HCT116 (cell line): Measurements from ENCODE around the gene FAM181A. TPM values are rescaled to one million over a fixed set of nuclear protein-coding genes. Genes with fewer than 3 reads are reported as not detected.

ENCODE experiments used
- ATAC-seq: fragments of 200-7000 bp; cut with Tn5 transposase; 2 replicates; pipeline ENCODE4 v1.9.1; 2020; ENCODE audit warnings: mild to moderate bottlenecking, moderate library complexity
- BruUV-seq: library from RNA; stranded (reverse); fragments of 400-500 nt; replicated peaks from 2 replicates; lab custom pipeline; 2021; lab: Mats Ljungman, UMichigan
- CTCF ChIA-PET: fragments of 300-600 bp; sonication (Branson Sonifier 250); formaldehyde crosslinking; loops from one replicate; lab custom pipeline; 2021; ENCODE audit warnings: antibody characterized with exemption; lab: Charles Lee
- POLR2A ChIA-PET: fragments of 300-600, 350-600 bp; sonication (Branson Sonifier 250); formaldehyde crosslinking; loops from one replicate; lab custom pipeline; 2021; ENCODE audit warnings: antibody characterized with exemption; lab: Charles Lee
- RAD21 ChIA-PET, 2 experiments: fragments of 300-600 bp; sonication (Branson Sonifier 250); formaldehyde crosslinking; loops; one replicate each; lab custom pipeline; 2023; ENCODE audit warnings: low total read pairs in 2 of 2; ENCODE audit not compliant: uncharacterized antibody in 2 of 2, unreplicated experiment in 2 of 2, low non-redundant PET in 1 of 2; lab: Charles Lee
- DNase-seq: peaks from one replicate; pipeline ENCODE4 v3.0.0-alpha.2; 2010; ENCODE audit warnings: low read depth, low spot score
- H2AFZ ChIP-seq: fragments of 200-600 bp; shearing (Covaris generic), sonication (generic); 2 replicates; pipeline ENCODE4 v1.6.1; 2017; ENCODE audit warnings: low read depth, mixed run types, mixed read lengths, antibody characterized with exemption, low read length; ENCODE audit not compliant: poor library complexity, severe bottlenecking
- H3K27ac ChIP-seq: 2 replicates; pipeline ENCODE4 v1.5.1; 2012; ENCODE audit warnings: low read depth, low read length
- H3K27me3 ChIP-seq: fragments of 200-600 bp; sonication (generic); 2 replicates; pipeline ENCODE4 v1.6.1; 2016; ENCODE audit warnings: mixed run types, low read length, mixed read lengths; ENCODE audit not compliant: insufficient read depth
- H3K36me3 ChIP-seq, 2 experiments: fragments of 200-500 bp in 1 of 2; fragments of 200-600 bp in 1 of 2; sonication (Bioruptor generic) in 1 of 2; sonication (generic) in 1 of 2; 2 replicates each; pipeline versions ENCODE4 v1.5.1 to v1.6.1; 2014 to 2016; ENCODE audit warnings: low read length in 2 of 2, inconsistent platforms in 1 of 2, mixed read lengths in 1 of 2, mixed run types in 1 of 2; ENCODE audit not compliant: insufficient read depth in 2 of 2, control insufficient read depth in 1 of 2
- H3K4me1 ChIP-seq, 2 experiments: fragments of 200-600 bp in 1 of 2; sonication (generic) in 1 of 2; 2 replicates each; pipeline versions ENCODE4 v1.5.1 to v1.6.1; 2012 to 2017; ENCODE audit warnings: low read length in 2 of 2, inconsistent platforms in 1 of 2, mild to moderate bottlenecking in 1 of 2, mixed read lengths in 1 of 2, mixed run types in 1 of 2, moderate library complexity in 1 of 2; ENCODE audit not compliant: insufficient read depth in 2 of 2, control insufficient read depth in 1 of 2
- H3K4me2 ChIP-seq: fragments of 200-600 bp; sonication (generic); 2 replicates; pipeline ENCODE4 v1.6.1; 2017; ENCODE audit warnings: mixed run types, low read length, mixed read lengths
- H3K4me3 ChIP-seq, 2 experiments: fragments of 200-600 bp in 1 of 2; sonication (generic) in 1 of 2; replicated peaks in 1 of 2; 2 replicates each; pipeline ENCODE4 v1.5.1; 2011 to 2016; ENCODE audit warnings: low read length in 2 of 2, control low read depth in 1 of 2, low read depth in 1 of 2, mild to moderate bottlenecking in 1 of 2, mixed read lengths in 1 of 2, mixed run types in 1 of 2
- H3K79me2 ChIP-seq: fragments of 200-600 bp; sonication (generic); 2 replicates; pipeline ENCODE4 v1.6.1; 2017; ENCODE audit warnings: mild to moderate bottlenecking, mixed run types, low read length, moderate library complexity, mixed read lengths; ENCODE audit not compliant: insufficient read depth
- H3K9ac ChIP-seq: fragments of 200-600 bp; sonication (generic); 2 replicates; pipeline ENCODE4 v1.6.1; 2016; ENCODE audit warnings: low read length, mixed read lengths
- H3K9me2 ChIP-seq: fragments of 200-600 bp; sonication (generic), shearing (Covaris generic); 2 replicates; pipeline ENCODE4 v1.6.1; 2017; ENCODE audit warnings: mixed run types, mild to moderate bottlenecking, moderate library complexity; ENCODE audit not compliant: insufficient read depth
- H3K9me3 ChIP-seq, 2 experiments: fragments of 200-500 bp in 1 of 2; fragments of 200-600 bp in 1 of 2; sonication (Bioruptor generic) in 1 of 2; sonication (generic) in 1 of 2; 2 replicates each; pipeline ENCODE4 v1.6.1; 2014 to 2017; ENCODE audit warnings: low read length in 2 of 2, mixed read lengths in 2 of 2, inconsistent platforms in 1 of 2, low read depth in 1 of 2, mild to moderate bottlenecking in 1 of 2, mixed run types in 1 of 2, moderate library complexity in 1 of 2; ENCODE audit not compliant: control insufficient read depth in 1 of 2, insufficient read depth in 1 of 2
- H4K20me1 ChIP-seq: fragments of 200-600 bp; sonication (generic), shearing (Covaris generic); 2 replicates; pipeline ENCODE4 v1.6.1; 2017; ENCODE audit warnings: mixed run types, mild to moderate bottlenecking, moderate library complexity; ENCODE audit not compliant: insufficient read depth
- CBX3 ChIP-seq: IDR thresholded peaks from 2 replicates; pipeline ENCODE4 v1.6.1; 2012; ENCODE audit warnings: low read depth
- CEBPB ChIP-seq: IDR thresholded peaks from 2 replicates; pipeline ENCODE4 v1.6.1; 2012; ENCODE audit warnings: low read depth
- EGR1 ChIP-seq: IDR thresholded peaks from 2 replicates; pipeline ENCODE4 v1.6.1; 2012; ENCODE audit warnings: low read depth
- ELF1 ChIP-seq: IDR thresholded peaks from 2 replicates; pipeline ENCODE4 v1.6.1; 2012; ENCODE audit warnings: low read depth, borderline replicate concordance
- EZH2 ChIP-seq: fragments of 200-600 bp; sonication (generic); IDR thresholded peaks from 2 replicates; pipeline ENCODE4 v1.6.1; 2017; ENCODE audit warnings: antibody characterized with exemption, mixed run types
- FOSL1 ChIP-seq: IDR thresholded peaks from 2 replicates; pipeline ENCODE4 v1.6.1; 2012; ENCODE audit warnings: low read depth
- REST ChIP-seq: IDR thresholded peaks from 2 replicates; pipeline ENCODE4 v1.6.1; 2012; ENCODE audit warnings: low read depth
- SIN3A ChIP-seq: IDR thresholded peaks from 2 replicates; pipeline ENCODE4 v1.6.1; 2012; ENCODE audit warnings: low read depth
- SP1 ChIP-seq: IDR thresholded peaks from 2 replicates; pipeline ENCODE4 v1.6.1; 2012; ENCODE audit warnings: low read depth
- ZBTB33 ChIP-seq: IDR thresholded peaks from 2 replicates; pipeline ENCODE4 v1.6.1; 2011; ENCODE audit warnings: mild to moderate bottlenecking, low read length, moderate library complexity; ENCODE audit not compliant: insufficient replicate concordance; ENCODE audit errors: extremely low read depth
- ZNF274 ChIP-seq: fragments of 200-500 bp; sonication (Bioruptor generic); IDR thresholded peaks from 2 replicates; pipeline ENCODE4 v1.6.1; 2014; ENCODE audit warnings: mild to moderate bottlenecking, low read depth, low read length, inconsistent platforms
- intact Hi-C: fragments of 100-400 bp; cut with micrococcal nuclease; formaldehyde crosslinking; loops from 2 replicates; pipeline ENCODE4 v1.10.0; 2022
- total RNA-seq: library from RNA; stranded (reverse); gene quantifications from one replicate; pipeline ENCODE4 v1.2.1, GENCODE V29; 2021; ENCODE audit not compliant: unreplicated experiment

Gene FAM181A
- total RNA-seq, 1 experiment from 2014 or later = not detected

GRCh38 chr14:93945070-93945399, 17.9 kb downstream of the FAM181A start:
- H3K36me3 ChIP-seq = no peaks in the 10 kb centered on the region
- TF ChIP-seq EGR1 (no peak), ELF1 (no peak), ZNF274 (no peak), EZH2 (no peak), SIN3A (no peak), CBX3 (no peak), CEBPB (no peak), ZBTB33 (no peak), SP1 (no peak)
- H3K27me3 ChIP-seq = no peaks in the 10 kb centered on the region
- no peak overlapping the region for H3K4me2 ChIP-seq
- no peak overlapping the region for H2AFZ ChIP-seq
- no peak overlapping the region for H3K4me3 ChIP-seq
- ChIA-PET POLR2A (no interaction called here), CTCF (interaction anchor here (1.3 to 1.8 kb wide), 2 partner anchors 9 to 191 kb away, joined by 3 to 6 read pairs; no protein-coding TSS in a partner anchor), RAD21 (no interaction called here)
- H3K27ac ChIP-seq = no peak overlapping the region
- no peaks in the 10 kb centered on the region for H3K79me2 ChIP-seq
- no TSS peak for BruUV-seq
- ATAC-seq = no peak
- peaks cover 23 to 52% of the 10 kb centered on the region in 2 experiments for H3K4me1 ChIP-seq
- H3K9me3 ChIP-seq = no peaks in the 10 kb centered on the region
- no peak overlapping the region for H3K9ac ChIP-seq
- no peaks in the 10 kb centered on the region for H4K20me1 ChIP-seq
- H3K9me2 ChIP-seq = no peaks in the 10 kb centered on the region
- intact Hi-C loops = no loop called here
- no peak for DNase-seq

GRCh38 chr14:93946104-93946503, 19.0 kb downstream of the FAM181A start:
- BruUV-seq = no TSS peak
- H3K9me2 ChIP-seq = no peaks in the 10 kb centered on the region
- no peak overlapping the region for H3K9ac ChIP-seq
- H3K36me3 ChIP-seq = no peaks in the 10 kb centered on the region
- no peaks in the 10 kb centered on the region for H3K27me3 ChIP-seq
- TF ChIP-seq REST (no peak), FOSL1 (peak; percentile 61; the same call in 1 of the 2 replicates)
- peak overlapping the region; percentile 34 for H3K4me2 ChIP-seq
- H3K9me3 ChIP-seq = no peaks in the 10 kb centered on the region
- H3K27ac ChIP-seq = no peak overlapping the region
- ChIA-PET RAD21 (no interaction called here), CTCF (interaction anchor here (1.0 to 1.8 kb wide), 2 partner anchors 10 to 191 kb away, joined by 5 to 6 read pairs; no protein-coding TSS in a partner anchor), POLR2A (interaction anchor here (1.5 kb wide), 1 partner anchor 13 kb away, joined by 6 read pairs; no protein-coding TSS in a partner anchor)
- H2AFZ ChIP-seq = peak overlapping the region; percentile 29
- H3K79me2 ChIP-seq = no peaks in the 10 kb centered on the region
- DNase-seq (no peak), ATAC-seq (peak; percentile 70)
- intact Hi-C loops = no loop called here
- no peaks in the 10 kb centered on the region for H4K20me1 ChIP-seq
- H3K4me1 ChIP-seq = peaks cover 16 to 43% of the 10 kb centered on the region in 2 experiments
- H3K4me3 ChIP-seq = no peak overlapping the region
